ENCODE data around the gene PHF11.

DNA sequence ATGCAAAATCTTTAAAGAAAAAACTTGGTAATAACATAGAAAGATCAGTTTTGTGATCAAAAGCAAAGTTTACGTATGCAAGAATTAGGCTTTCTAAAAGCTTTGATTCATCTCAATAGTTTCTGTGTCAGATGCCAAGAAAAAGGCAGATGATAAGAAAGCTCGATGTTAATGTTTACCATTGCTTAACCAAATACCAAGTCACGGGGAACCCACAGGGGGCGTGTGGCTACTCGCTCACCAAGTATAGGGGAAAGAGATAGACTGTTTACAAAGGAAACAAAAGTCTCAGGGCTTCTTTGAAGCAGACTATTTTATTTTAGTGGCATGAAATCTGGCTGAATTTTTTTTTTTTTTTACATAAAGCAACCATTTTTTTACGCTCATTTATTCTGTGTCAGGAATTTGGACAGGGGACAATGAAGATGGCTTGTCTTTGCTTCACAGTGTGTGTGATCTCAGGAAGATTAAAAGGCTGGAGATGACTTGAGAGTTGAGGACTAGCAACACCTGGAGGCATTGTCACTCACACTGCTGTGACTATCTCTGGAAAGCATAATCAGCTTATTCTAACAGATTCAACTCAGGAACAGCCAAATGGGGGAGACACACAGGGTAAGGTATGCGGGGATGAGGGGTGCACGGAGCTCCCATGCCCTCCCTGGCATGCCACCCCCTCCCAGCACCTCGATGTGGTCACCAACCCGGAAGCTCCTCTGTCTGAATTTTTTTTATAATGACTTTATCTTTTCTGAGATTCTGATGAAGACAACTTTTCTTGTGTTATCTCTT lies 64.7 kb downstream of the PHF11 start:
- no peak for TF ChIP-seq BCL11A (IDR thresholded peaks at IDR 0.05; ENCODE audit: low read depth in 2 of 2, low read length in 2 of 2)
- TF ChIP-seq YY1 (IDR thresholded peaks at IDR 0.05; ENCODE audit: low read depth, low read length): no peak
- no peak for TF ChIP-seq HDAC2 (IDR thresholded peaks at IDR 0.05; ENCODE audit: borderline replicate concordance in 1 of 2, low read depth in 2 of 2, low read length in 2 of 2)
- TF ChIP-seq RBBP5 (IDR thresholded peaks at IDR 0.05; ENCODE audit: borderline replicate concordance, low read depth, low read length): no peak
- no peak for TF ChIP-seq POLR2A (IDR thresholded peaks at IDR 0.05; ENCODE audit: control extremely low read depth in 1 of 2, low read depth in 2 of 2, low read length in 2 of 2)
- TF ChIP-seq, protein P1, sequence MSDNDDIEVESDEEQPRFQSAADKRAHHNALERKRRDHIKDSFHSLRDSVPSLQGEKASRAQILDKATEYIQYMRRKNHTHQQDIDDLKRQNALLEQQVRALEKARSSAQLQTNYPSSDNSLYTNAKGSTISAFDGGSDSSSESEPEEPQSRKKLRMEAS (IDR thresholded peaks at IDR 0.05): no peak
- TF ChIP-seq POLR2AphosphoS5 (IDR thresholded peaks at IDR 0.05; ENCODE audit: low read depth, low read length): no peak
- TF ChIP-seq, protein P2, sequence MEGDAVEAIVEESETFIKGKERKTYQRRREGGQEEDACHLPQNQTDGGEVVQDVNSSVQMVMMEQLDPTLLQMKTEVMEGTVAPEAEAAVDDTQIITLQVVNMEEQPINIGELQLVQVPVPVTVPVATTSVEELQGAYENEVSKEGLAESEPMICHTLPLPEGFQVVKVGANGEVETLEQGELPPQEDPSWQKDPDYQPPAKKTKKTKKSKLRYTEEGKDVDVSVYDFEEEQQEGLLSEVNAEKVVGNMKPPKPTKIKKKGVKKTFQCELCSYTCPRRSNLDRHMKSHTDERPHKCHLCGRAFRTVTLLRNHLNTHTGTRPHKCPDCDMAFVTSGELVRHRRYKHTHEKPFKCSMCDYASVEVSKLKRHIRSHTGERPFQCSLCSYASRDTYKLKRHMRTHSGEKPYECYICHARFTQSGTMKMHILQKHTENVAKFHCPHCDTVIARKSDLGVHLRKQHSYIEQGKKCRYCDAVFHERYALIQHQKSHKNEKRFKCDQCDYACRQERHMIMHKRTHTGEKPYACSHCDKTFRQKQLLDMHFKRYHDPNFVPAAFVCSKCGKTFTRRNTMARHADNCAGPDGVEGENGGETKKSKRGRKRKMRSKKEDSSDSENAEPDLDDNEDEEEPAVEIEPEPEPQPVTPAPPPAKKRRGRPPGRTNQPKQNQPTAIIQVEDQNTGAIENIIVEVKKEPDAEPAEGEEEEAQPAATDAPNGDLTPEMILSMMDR (IDR thresholded peaks at IDR 0.05; ENCODE audit: control extremely low read depth in 1 of 3, insufficient read depth in 1 of 3, low read depth in 1 of 3, low read length in 3 of 3): peak in 2 of 3 experiments; percentile 8; a peak in 2 of 4 replicates
